OCI-LY7 (cell line): Measurements from ENCODE around the gene RIMBP2. TPM values are rescaled to one million over a fixed set of nuclear protein-coding genes. Genes with fewer than 3 reads are reported as not detected.

Experiments
- BruUV-seq: library from RNA; stranded (reverse); fragments of 400-500 nt; replicated peaks from 2 replicates; lab custom pipeline; 2021; lab: Mats Ljungman, UMichigan
- CTCF ChIA-PET: fragments of 300-600 bp; sonication (Branson Sonifier 250); formaldehyde crosslinking; loops from one replicate; lab custom pipeline; 2022; ENCODE audit warnings: antibody characterized with exemption; ENCODE audit not compliant: unreplicated experiment; lab: Charles Lee
- POLR2A ChIA-PET: fragments of 300-600 bp; sonication (Branson Sonifier 250); formaldehyde crosslinking; loops from one replicate; lab custom pipeline; 2022; ENCODE audit warnings: antibody characterized with exemption; lab: Charles Lee
- DNase-seq: peaks from one replicate; pipeline ENCODE4 v3.0.0-alpha.2; 2015; ENCODE audit warnings: low spot score
- H2AFZ ChIP-seq: fragments of 200-600 bp; sonication (generic), shearing (Covaris generic); 2 replicates; pipeline ENCODE4 v1.6.1; 2014; ENCODE audit warnings: mild to moderate bottlenecking, antibody characterized with exemption, low read length, moderate library complexity
- H3K27ac ChIP-seq: fragments of 200-600 bp; sonication (generic); 2 replicates; pipeline ENCODE4 v1.5.1; 2014; ENCODE audit warnings: mixed run types, low read depth, mild to moderate bottlenecking, moderate library complexity, low read length, inconsistent platforms; ENCODE audit not compliant: poor library complexity, severe bottlenecking
- H3K36me3 ChIP-seq: fragments of 200-600 bp; sonication (generic); 2 replicates; pipeline ENCODE4 v1.6.1; 2014; ENCODE audit warnings: mild to moderate bottlenecking, antibody characterized with exemption, low read length, moderate library complexity, mixed read lengths; ENCODE audit not compliant: insufficient read depth
- H3K4me1 ChIP-seq: fragments of 200-600 bp; sonication (generic); 2 replicates; pipeline ENCODE4 v1.5.1; 2014; ENCODE audit warnings: mild to moderate bottlenecking, low read length; ENCODE audit not compliant: insufficient read depth, poor library complexity, severe bottlenecking
- H3K4me2 ChIP-seq: fragments of 200-600 bp; sonication (generic); 2 replicates; pipeline ENCODE4 v1.6.1; 2014; ENCODE audit warnings: mild to moderate bottlenecking, low read length
- H3K4me3 ChIP-seq: fragments of 200-600 bp; sonication (generic); 2 replicates; pipeline ENCODE4 v1.5.1; 2014; ENCODE audit warnings: mild to moderate bottlenecking, low read depth, low read length; ENCODE audit not compliant: poor library complexity, severe bottlenecking
- H3K79me2 ChIP-seq: fragments of 200-600 bp; sonication (generic); 2 replicates; pipeline ENCODE4 v1.6.1; 2016; ENCODE audit warnings: low read depth, mild to moderate bottlenecking, low read length, moderate library complexity, mixed read lengths; ENCODE audit not compliant: insufficient read depth
- H3K9me2 ChIP-seq: fragments of 200-600 bp; sonication (generic); 2 replicates; pipeline ENCODE4 v1.6.1; 2016; ENCODE audit warnings: mild to moderate bottlenecking, low read length, mixed read lengths; ENCODE audit not compliant: insufficient read depth
- H3K9me3 ChIP-seq: fragments of 200-600 bp; sonication (generic); 2 replicates; pipeline ENCODE4 v1.6.1; 2014; ENCODE audit warnings: mild to moderate bottlenecking, mixed run types, low read length, mixed read lengths
- H4K20me1 ChIP-seq: fragments of 200-600 bp; sonication (generic); 2 replicates; pipeline ENCODE4 v1.6.1; 2014; ENCODE audit warnings: mild to moderate bottlenecking, antibody characterized with exemption, low read length, moderate library complexity, mixed read lengths; ENCODE audit not compliant: insufficient read depth
- CTCF ChIP-seq: fragments of 200-600 bp; sonication (generic); conservative IDR thresholded peaks from 2 replicates; pipeline ENCODE4 v1.5.1; 2014; ENCODE audit warnings: mild to moderate bottlenecking, antibody characterized with exemption, low read length, moderate library complexity, mixed read lengths
- EZH2phosphoT487 ChIP-seq: fragments of 200-600 bp; sonication (generic); IDR thresholded peaks from 2 replicates; pipeline ENCODE4 v1.6.1; 2018; ENCODE audit warnings: low read depth, borderline replicate concordance, mild to moderate bottlenecking, mixed run types, antibody characterized with exemption, low read length, moderate library complexity, mixed read lengths
- intact Hi-C: fragments of 100-400 bp; cut with micrococcal nuclease; formaldehyde crosslinking; loops from one replicate; pipeline ENCODE4 v1.10.0; 2022; ENCODE audit not compliant: unreplicated experiment
- total RNA-seq, 2 experiments: library from RNA; depleted of rRNA in 1 of 2; stranded (reverse); fragments of >200 nt in 1 of 2; shearing (Covaris generic) in 1 of 2; gene quantifications; 2 replicates each; pipeline ENCODE4 v1.2.3, GENCODE V29; 2014 to 2022

RIMBP2 gene
- total RNA-seq, 2 experiments from 2014 or later, result not detected

DNA sequence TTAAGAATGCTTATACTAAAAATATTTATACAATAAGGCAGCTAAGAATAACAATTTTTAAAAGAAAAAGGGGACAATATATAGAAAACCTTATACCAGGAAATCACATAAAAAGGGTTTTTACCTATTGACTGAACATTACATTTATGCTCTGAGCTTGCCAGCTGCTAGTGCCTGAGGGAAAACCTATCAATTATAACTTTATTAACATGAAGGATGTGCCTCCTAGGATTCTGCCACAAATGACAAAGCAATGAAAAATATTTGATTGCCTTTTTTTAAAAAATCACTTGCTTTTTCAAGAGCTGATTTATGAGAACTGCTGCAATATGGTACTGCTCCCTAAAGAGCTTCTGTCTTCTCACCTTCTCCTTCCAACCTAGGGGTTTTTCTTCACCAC is 185.7 kb downstream of the RIMBP2 start:
- H3K9me3 ChIP-seq, result no peaks in the 10 kb centered on the region
- no peaks in the 10 kb centered on the region for H4K20me1 ChIP-seq
- TF ChIP-seq CTCF, result no peak
- no peak for TF ChIP-seq EZH2phosphoT487
- no TSS peak for BruUV-seq
- no peak overlapping the region for H2AFZ ChIP-seq
- H3K4me3 ChIP-seq, result no peak overlapping the region
- intact Hi-C loops, result no loop called here
- POLR2A ChIA-PET, result interaction anchor here (0.5 kb wide), 1 partner anchor 1842 kb away, joined by 4 read pairs; no protein-coding TSS in a partner anchor
- no peaks in the 10 kb centered on the region for H3K9me2 ChIP-seq
- H3K27ac ChIP-seq, result no peak overlapping the region
- CTCF ChIA-PET, result no interaction called here
- DNase-seq, result no peak
- no peak overlapping the region for H3K4me2 ChIP-seq
- H3K79me2 ChIP-seq, result no peaks in the 10 kb centered on the region
- H3K4me1 ChIP-seq, result no peaks in the 10 kb centered on the region
- no peaks in the 10 kb centered on the region for H3K36me3 ChIP-seq

DNA sequence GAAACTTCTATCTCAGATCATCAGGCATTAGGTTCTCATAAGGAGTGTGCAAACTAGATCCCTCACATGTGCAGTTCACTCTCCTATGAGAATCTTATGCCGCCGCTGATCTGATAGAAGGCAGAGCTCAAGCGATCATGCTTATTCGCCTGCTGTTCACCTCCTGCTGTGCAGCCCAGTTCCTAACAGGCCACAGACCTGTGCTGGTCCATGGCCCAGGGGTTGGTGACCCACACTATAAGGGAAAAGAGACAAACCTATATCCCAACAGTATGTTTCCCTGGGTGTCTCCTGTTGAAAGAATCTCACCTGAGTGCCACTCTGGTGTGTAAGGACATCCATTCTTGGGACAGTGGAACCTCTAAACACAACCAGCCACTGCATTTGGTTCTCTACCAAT is 186.3 kb downstream of the RIMBP2 start:
- intact Hi-C loops, result no loop called here
- BruUV-seq, result no TSS peak
- Histone ChIP-seq H3K9me3 (no peaks in the 10 kb centered on the region), H3K27ac (no peak overlapping the region), H3K9me2 (no peaks in the 10 kb centered on the region), H3K4me3 (no peak overlapping the region), H3K4me1 (no peaks in the 10 kb centered on the region), H3K79me2 (no peaks in the 10 kb centered on the region), H2AFZ (no peak overlapping the region), H3K36me3 (no peaks in the 10 kb centered on the region), H3K4me2 (no peak overlapping the region), H4K20me1 (no peaks in the 10 kb centered on the region)
- ChIA-PET CTCF (no interaction called here), POLR2A (no interaction called here)
- TF ChIP-seq CTCF (no peak), EZH2phosphoT487 (no peak)
- no peak for DNase-seq

DNA sequence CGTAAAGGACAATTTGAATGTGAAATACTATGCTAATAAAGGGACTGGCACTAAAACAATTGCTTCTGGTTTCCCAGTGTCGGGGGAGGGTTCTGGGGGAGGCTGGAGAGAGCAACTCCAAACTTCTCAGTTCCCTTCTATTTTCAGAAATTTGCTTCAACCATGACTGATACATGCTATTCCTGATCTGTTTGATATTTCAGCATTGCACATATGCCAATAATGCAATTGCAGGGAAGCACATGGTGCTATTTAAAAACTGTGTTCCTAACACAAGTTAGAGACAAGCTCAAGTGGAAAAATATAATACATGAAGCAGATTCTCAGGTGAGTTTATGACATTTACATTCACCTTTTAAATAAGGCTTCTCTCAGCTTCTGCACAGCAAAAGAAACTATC is 188.9 kb downstream of the RIMBP2 start:
- intact Hi-C loops, result no loop called here
- H4K20me1 ChIP-seq, result no peaks in the 10 kb centered on the region
- H3K4me1 ChIP-seq, result no peaks in the 10 kb centered on the region
- no peaks in the 10 kb centered on the region for H3K9me3 ChIP-seq
- H3K27ac ChIP-seq, result no peak overlapping the region
- BruUV-seq, result no TSS peak
- no peaks in the 10 kb centered on the region for H3K79me2 ChIP-seq
- no peak overlapping the region for H3K4me2 ChIP-seq
- TF ChIP-seq EZH2phosphoT487, result no peak
- no peak for TF ChIP-seq CTCF
- no peak overlapping the region for H2AFZ ChIP-seq
- H3K4me3 ChIP-seq, result no peak overlapping the region
- no peak for DNase-seq
- ChIA-PET POLR2A (no interaction called here), CTCF (no interaction called here)
- H3K36me3 ChIP-seq, result no peaks in the 10 kb centered on the region
- no peaks in the 10 kb centered on the region for H3K9me2 ChIP-seq
